ENCODE data around the gene C4BPA.

Gene C4BPA

DNA sequence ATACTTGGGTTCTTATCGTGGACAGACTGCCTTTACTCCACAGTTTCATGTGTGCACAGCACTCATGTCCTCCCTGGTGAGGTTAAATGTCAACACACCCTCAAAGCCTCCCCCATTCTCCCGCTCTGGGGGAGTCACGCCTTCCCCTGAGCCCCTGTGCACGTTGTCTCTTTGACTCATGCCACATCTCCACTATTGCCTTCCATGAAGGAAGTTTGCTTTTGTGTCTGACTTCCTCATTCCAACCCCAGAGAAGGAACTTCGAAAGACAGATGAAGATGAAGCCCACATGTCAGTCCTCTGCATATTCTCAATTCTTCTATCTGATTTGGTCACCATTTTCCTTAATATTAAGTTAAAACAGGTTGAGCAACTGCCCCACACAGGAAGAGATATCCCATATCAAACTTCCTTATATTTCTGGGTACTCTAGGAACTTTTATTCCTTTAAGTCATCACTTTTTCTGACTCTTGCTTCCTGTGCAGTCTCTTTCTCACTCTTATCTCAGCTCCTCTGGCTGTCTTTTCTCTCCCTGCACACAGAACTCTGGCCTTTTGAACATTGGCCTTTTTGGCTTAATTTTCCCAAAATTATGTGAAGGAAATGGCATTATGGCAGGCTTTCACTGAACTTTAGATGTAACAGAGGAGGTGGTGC is 41.5 kb downstream of the C4BPA start:
- no peaks in the 10 kb centered on the region for H3K27me3 ChIP-seq
- no peak overlapping the region for H3K27ac ChIP-seq
- no peaks in the 10 kb centered on the region for H3K36me3 ChIP-seq
- H3K9me3 ChIP-seq, result no peaks in the 10 kb centered on the region
- H3K4me1 ChIP-seq, result no peaks in the 10 kb centered on the region
- H3K4me3 ChIP-seq, result no peak overlapping the region
- no peak for TF ChIP-seq Cebpa-rat (IDR thresholded peaks at IDR 0.05)
- no peaks in the 10 kb centered on the region for H4K20me1 ChIP-seq
- no peak overlapping the region for H3K4me2 ChIP-seq
- H3K9ac ChIP-seq, result no peak overlapping the region

DNA sequence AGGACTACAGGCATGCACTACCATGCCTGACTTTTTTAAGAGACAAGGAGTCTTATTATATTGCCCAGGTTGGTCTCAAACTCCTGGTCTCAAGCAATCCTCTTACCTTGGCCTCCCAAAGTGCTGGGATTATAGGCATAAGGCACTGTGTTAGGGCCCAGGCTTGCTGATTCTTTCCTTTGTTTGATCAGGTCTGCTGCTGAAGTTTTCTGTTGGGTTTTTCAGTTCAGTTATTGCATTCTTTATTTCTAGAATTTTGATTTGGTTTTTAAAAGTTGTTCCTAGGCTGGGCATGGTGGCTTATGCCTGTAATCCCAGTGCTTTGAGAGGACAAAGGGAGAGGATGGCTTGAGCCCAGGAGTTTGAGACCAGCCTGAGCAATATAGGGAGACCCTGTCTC is 47.9 kb downstream of the C4BPA start:
- Histone ChIP-seq H4K20me1 (no peaks in the 10 kb centered on the region), H3K27me3 (no peaks in the 10 kb centered on the region), H3K4me2 (no peak overlapping the region), H3K4me1 (no peaks in the 10 kb centered on the region), H3K27ac (no peak overlapping the region), H3K9ac (no peak overlapping the region), H3K9me3 (peaks cover 16% of the 10 kb centered on the region), H3K36me3 (no peaks in the 10 kb centered on the region), H3K4me3 (no peak overlapping the region)
- no peak for TF ChIP-seq Cebpa-rat (IDR thresholded peaks at IDR 0.05)

DNA sequence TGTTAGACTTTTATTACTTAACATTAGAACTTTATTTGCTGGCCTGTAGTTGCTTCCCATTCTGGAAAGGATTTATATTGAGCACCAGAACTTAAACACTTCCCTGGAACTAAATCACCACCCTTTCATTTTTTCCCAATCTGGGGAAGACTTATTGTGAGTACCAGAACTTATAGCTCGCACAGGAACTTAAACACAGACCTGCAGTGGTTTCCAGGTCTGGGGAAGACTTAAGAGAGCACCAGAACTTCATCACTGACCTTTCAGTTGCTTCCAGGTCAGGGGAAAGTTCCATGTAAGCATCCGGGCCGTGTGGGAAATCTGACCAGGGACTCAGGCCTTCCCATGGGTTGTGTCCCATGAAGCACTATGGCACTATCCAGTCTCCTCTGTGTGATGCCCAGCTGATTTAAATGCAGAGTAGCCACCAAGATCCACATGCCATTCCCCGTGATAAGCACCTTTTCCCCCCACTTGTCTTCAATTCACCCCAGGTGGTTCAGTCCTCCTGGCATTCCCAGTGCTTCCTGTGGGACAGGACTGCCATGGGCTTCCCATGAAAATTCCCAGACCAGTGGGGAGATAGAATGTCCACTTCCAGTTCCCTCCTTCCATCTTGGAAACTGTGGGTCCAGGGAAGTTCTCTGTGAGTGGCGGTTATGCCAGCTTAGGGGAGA is 48.9 kb downstream of the C4BPA start:
- H3K4me1 ChIP-seq, result no peaks in the 10 kb centered on the region
- H3K4me3 ChIP-seq, result no peak overlapping the region
- H3K9ac ChIP-seq, result no peak overlapping the region
- H3K27ac ChIP-seq, result no peak overlapping the region
- no peaks in the 10 kb centered on the region for H3K27me3 ChIP-seq
- H3K9me3 ChIP-seq, result peaks cover 20% of the 10 kb centered on the region
- H3K36me3 ChIP-seq, result no peaks in the 10 kb centered on the region
- H3K4me2 ChIP-seq, result no peak overlapping the region
- no peaks in the 10 kb centered on the region for H4K20me1 ChIP-seq
- TF ChIP-seq Cebpa-rat (IDR thresholded peaks at IDR 0.05), result no peak

DNA sequence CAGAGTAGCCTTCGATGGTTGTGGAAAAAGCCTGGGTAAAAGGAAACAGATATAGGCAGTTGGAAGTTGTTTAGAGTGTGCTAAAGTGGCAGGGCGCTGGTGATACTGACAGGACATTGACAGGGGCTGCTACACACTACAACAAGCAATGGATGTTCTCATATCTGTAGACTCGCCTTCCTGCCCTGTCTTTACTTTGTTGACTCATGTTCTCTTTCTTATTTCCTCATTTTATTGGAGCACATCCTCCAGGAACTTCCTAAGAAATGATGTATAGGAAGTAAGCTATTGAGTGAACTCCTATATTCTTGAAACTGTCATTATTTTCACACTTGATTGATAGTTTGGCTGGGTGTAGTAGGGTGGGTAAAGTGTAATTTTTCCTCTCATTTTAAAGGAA is 51.0 kb downstream of the C4BPA start:
- H3K4me2 ChIP-seq, result no peak overlapping the region
- peaks cover 21% of the 10 kb centered on the region for H3K9me3 ChIP-seq
- no peak overlapping the region for H3K4me3 ChIP-seq
- TF ChIP-seq Cebpa-rat (IDR thresholded peaks at IDR 0.05), result no peak
- H3K36me3 ChIP-seq, result no peaks in the 10 kb centered on the region
- no peaks in the 10 kb centered on the region for H4K20me1 ChIP-seq
- H3K27ac ChIP-seq, result no peak overlapping the region
- no peaks in the 10 kb centered on the region for H3K27me3 ChIP-seq
- H3K9ac ChIP-seq, result no peak overlapping the region
- no peaks in the 10 kb centered on the region for H3K4me1 ChIP-seq

DNA sequence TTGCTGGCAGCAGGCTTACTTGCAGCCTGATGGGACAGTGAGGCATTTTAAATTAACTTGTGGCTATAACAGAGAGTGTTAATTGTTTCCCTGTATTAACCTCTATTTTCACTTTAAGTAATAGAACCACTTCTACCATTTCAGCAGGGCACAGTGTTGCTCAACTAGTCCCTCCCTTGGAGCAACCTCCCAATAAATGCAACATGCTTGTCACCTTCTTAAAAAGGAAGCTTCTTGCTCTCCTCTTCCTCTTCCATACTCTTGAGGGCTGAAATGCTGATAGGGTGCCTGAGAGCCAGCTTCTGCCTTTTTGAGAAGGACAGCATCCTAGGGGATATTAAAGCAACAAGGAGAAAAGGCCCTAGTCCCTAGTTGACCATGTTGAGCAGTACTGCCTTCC is 52.1 kb downstream of the C4BPA start:
- Histone ChIP-seq H3K4me3 (no peak overlapping the region), H3K27ac (no peak overlapping the region), H3K36me3 (no peaks in the 10 kb centered on the region), H4K20me1 (no peaks in the 10 kb centered on the region), H3K27me3 (no peaks in the 10 kb centered on the region), H3K9ac (no peak overlapping the region), H3K4me1 (no peaks in the 10 kb centered on the region), H3K4me2 (no peak overlapping the region), H3K9me3 (peaks cover 21% of the 10 kb centered on the region)
- no peak for TF ChIP-seq Cebpa-rat (IDR thresholded peaks at IDR 0.05)

DNA sequence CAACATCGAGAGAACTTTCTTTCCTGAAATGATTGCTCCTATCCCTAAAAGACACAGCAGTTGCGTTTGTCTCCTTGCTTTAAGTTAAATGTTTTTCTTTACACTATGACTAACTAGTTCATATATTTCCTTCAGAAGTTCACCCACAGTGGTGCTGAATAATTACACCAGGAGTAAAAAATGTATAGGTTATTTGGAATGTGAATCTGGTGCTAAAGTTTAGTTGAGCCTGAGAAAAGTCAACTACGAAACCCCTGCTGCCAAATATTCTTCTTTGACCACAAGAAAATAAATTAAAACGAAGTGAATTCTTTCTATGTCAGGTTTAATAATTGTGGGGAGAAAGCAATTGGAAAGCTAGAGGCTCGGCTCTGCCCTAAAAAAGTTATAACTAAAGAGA is 52.8 kb downstream of the C4BPA start:
- Histone ChIP-seq H3K27ac (no peak overlapping the region), H3K9me3 (peaks cover 17% of the 10 kb centered on the region), H3K4me2 (no peak overlapping the region), H4K20me1 (no peaks in the 10 kb centered on the region), H3K36me3 (no peaks in the 10 kb centered on the region), H3K27me3 (no peaks in the 10 kb centered on the region), H3K9ac (no peak overlapping the region), H3K4me1 (no peaks in the 10 kb centered on the region), H3K4me3 (no peak overlapping the region)
- TF ChIP-seq Cebpa-rat (IDR thresholded peaks at IDR 0.05), result no peak

DNA sequence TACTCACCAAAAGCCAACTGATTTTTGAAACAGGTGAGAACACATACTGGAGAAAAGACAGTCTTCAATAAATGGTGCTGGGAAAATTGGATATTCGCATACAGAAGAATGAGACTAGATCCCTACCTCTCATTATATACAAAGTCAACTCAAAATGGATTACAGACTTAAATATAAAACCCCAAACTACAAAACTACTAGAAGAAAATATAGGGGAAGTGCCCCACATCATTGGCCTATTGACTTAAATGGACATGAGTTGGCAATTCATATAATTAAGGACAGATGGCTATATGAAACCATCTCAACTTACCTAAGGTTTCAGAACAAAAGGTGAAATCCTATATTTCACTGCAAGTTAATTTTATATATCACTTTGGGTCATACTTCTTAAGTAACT is 60.1 kb downstream of the C4BPA start:
- H3K27ac ChIP-seq, result no peak overlapping the region
- H3K36me3 ChIP-seq, result no peaks in the 10 kb centered on the region

DNA sequence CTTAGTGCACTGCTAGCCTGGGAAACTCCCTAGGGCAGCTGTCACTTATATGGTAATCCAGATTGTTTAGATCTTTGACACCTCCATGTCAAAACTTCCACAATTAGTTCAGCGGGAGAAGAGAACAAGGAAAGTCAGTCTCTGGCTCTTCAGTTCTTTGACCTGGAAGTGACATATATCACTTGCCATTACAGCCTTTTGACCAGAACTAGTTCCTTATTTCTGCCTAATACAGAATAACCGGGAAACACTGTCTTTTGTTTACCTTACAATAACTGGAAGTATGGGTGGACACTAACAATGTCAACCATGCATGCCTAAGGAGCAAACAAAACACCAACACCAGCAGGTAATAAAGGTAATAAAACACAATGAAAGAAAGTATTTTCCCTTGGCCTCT is 68.3 kb downstream of the C4BPA start:
- H3K27me3 ChIP-seq, result no peaks in the 10 kb centered on the region
- no peak overlapping the region for H3K4me2 ChIP-seq
- H3K27ac ChIP-seq, result no peak overlapping the region
- no peaks in the 10 kb centered on the region for H3K9me3 ChIP-seq
- H3K9ac ChIP-seq, result no peak overlapping the region
- TF ChIP-seq Cebpa-rat (IDR thresholded peaks at IDR 0.05), result no peak
- no peak overlapping the region for H3K4me3 ChIP-seq
- H3K4me1 ChIP-seq, result no peaks in the 10 kb centered on the region
- no peaks in the 10 kb centered on the region for H4K20me1 ChIP-seq
- H3K36me3 ChIP-seq, result no peaks in the 10 kb centered on the region

More for the DNA sequence above, 60.1 kb downstream of the C4BPA start:
- Histone ChIP-seq H4K20me1 (no peaks in the 10 kb centered on the region), H3K4me1 (no peaks in the 10 kb centered on the region), H3K27me3 (no peaks in the 10 kb centered on the region), H3K9me3 (no peaks in the 10 kb centered on the region), H3K9ac (no peak overlapping the region), H3K4me3 (no peak overlapping the region), H3K4me2 (no peak overlapping the region)
- no peak for TF ChIP-seq Cebpa-rat (IDR thresholded peaks at IDR 0.05)

DNA sequence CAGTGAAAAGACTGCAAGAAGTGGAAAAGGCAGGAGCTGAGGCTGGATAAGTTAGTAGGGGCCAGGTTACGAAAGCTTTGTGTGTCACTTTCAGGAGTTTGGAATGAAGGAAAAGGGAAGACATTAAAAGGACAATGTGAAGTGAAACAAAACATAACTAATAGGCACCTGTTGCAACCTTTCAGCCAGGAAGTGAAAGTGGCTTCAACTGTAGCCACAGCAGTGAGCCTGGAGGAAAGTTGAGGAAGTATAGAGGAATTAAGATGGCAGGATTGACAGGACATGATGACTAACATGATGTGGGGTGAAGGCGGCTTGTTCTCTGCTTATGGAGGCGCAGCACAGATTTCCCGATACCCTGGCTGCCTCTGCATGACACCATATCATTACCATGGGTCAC is 68.9 kb downstream of the C4BPA start:
- Histone ChIP-seq H3K9me3 (no peaks in the 10 kb centered on the region), H3K36me3 (no peaks in the 10 kb centered on the region), H3K4me1 (no peaks in the 10 kb centered on the region), H3K9ac (no peak overlapping the region), H3K4me2 (no peak overlapping the region), H3K27me3 (no peaks in the 10 kb centered on the region), H3K27ac (no peak overlapping the region), H3K4me3 (no peak overlapping the region), H4K20me1 (no peaks in the 10 kb centered on the region)
- no peak for TF ChIP-seq Cebpa-rat (IDR thresholded peaks at IDR 0.05)

DNA sequence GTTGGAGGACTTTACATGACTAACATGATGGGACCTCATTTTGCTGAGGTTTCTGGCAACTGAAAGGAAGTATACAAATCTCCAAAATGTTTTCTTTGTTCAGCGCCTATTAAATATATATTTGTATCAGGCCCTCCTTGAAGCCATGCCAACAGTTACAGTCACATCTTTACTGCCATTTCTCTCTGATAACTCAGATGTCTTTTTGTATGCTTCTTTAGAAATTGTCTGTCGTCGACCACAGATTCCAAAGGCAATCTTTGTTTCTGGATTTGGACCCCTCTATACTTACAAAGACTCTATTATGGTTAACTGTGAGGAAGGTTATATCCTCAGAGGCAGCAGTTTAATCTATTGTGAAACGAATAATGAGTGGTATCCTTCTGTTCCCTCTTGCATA is 69.4 kb downstream of the C4BPA start:
- TF ChIP-seq Cebpa-rat (IDR thresholded peaks at IDR 0.05), result no peak
- Histone ChIP-seq H3K27ac (no peak overlapping the region), H3K4me1 (no peaks in the 10 kb centered on the region), H4K20me1 (no peaks in the 10 kb centered on the region), H3K27me3 (no peaks in the 10 kb centered on the region), H3K4me2 (no peak overlapping the region), H3K9me3 (no peaks in the 10 kb centered on the region), H3K4me3 (no peak overlapping the region), H3K9ac (no peak overlapping the region), H3K36me3 (no peaks in the 10 kb centered on the region)
